CD4-positive, alpha-beta T cell treated with Interleukin-4 for 1 hour (primary cell): ENCODE measurements around the gene GOLGA6L10.
"Not testable (repeated sequence)": the region's sequence is repeated elsewhere in the genome, so short reads cannot be mapped to it uniquely, and the experiment has no call there.

Experiments
- DNase-seq, 2 donors: peaks; one replicate each; pipeline ENCODE4 v3.0.0-alpha.2; 2020 to 2022

The GOLGA6L10 gene

DNA sequence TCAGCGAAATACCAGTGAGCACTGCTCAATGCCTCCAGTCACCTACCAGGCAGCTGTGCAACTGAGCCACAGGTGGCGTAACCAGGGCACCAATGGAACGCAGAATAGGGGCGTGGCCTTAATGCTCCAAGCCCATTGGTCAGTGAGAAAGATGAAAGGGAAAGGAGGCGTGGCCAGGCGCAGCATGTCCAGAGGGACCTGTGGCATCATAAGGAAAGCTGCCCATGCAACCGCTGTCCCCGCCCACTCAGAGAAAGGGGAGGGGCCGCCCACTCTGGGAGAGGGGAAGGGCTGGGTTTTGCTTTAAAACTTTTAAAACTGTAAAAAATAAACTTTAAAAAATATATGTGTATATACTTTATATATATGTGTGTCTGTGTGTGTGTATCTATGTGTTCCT lies at the start of gene GOLGA6L10:
Gene GOLGA6L10 (minus strand): TSS at position 101 of the 400 bp plus-strand sequence. CDS start 100 bp downstream, at position 1.
- DNase-seq = not testable (repeated sequence)

GRCh38 chr15:82398785-82399184 lies 49.5 kb upstream of the GOLGA6L10 start:
- DNase-seq = no peak

GRCh38 chr15:82397817-82398216 lies 48.5 kb upstream of the GOLGA6L10 start:
- DNase-seq = no peak

DNA sequence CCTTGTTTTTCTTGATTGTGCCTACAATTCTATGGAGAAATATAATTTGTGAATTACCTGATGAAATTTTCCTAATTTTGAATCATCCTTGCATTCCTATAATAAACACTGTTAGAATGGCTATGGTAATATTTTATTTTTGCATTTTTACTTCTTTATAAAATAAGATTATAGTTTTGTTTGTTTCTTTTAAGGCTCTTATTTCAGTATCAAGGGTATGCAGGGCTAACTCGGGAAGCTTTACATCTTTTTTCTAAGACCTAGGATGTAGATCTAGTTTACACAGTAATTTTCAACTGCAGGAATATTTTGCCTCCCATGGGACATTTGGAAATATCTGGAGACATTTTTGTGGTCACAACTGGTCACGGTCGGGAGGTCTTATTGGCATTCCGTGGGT lies 46.5 kb upstream of the GOLGA6L10 start:
- not testable (repeated sequence) for DNase-seq

GRCh38 chr15:82393671-82394070 lies 44.4 kb upstream of the GOLGA6L10 start:
- no peak for DNase-seq

GRCh38 chr15:82392077-82392476 lies 42.8 kb upstream of the GOLGA6L10 start:
- DNase-seq = not testable (repeated sequence)

- DNase-seq = not testable (repeated sequence)
These were observed 40.9 kb upstream of the GOLGA6L10 start for GRCh38 chr15:82390152-82390551.

GRCh38 chr15:82387209-82387608 lies 37.9 kb upstream of the GOLGA6L10 start:
- not testable (repeated sequence) for DNase-seq

DNA sequence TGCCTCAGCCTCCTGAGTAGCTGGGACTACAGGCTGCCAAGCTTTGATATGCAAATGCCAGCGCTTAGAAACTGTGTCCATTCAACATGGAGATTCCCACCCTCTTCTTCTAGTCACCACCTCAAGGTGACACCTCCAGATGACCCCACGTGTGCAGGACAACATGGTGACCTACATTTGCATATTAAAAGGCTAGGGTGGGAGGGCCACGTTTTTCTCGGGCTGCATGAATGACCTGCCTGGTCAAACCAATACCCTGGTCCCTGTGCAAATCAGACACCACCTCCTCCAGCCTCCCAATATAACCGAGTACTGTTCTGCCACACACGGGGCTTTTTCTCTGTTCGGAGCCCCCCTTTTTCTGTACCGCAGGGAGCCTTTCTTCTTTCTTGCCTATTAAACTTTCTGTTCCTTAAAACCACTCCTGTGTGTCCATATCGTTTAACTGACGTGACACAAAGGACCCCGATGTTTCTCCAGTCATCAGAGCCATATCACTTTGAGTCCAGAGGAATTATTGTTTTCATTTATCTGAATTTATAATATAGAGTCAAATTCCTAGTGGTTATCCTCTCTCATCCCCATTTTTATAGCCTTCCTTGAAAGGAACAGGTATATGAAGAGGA lies 32.2 kb upstream of the GOLGA6L10 start:
- not testable (repeated sequence) for DNase-seq

DNA sequence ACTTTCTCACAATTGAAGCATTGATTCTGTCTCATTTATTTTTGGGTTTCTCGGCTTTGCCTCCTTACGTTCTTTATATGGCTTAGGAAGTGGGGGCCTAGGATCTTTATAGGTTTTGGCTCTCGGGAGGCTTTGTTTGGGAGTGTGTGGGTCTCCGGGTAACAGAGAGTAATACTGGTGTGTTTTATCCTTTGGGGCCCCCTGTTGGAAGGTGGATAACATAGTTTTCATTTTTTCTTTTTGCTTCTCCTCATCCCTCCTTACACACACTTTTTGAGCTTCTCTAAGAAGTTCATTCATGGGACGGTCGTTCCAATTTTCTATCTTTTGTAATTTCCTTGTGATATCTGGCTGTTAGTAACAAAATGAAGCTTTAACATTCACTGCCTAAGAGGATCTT lies 30.3 kb upstream of the GOLGA6L10 start:
- not testable (repeated sequence) for DNase-seq

DNA sequence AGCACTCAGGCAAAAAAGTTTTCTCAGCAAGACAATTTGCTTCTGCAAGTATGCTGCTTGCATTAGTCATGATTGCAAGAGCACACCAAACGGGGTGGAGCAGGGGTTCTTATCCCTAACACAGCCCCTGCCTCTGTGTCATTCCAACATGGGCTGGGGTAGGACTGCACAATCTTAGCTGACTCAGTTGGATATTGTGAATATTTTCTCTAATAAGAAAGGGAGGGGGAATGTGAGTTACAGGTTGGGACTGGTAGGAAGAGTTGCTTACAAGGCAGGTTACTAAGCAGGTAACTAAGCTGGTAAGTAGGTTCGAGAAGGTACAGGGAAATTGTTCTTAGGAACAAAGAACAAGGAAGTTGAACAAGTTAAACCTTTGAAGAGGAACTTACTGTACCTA lies 24.4 kb upstream of the GOLGA6L10 start:
- not testable (repeated sequence) for DNase-seq

DNA sequence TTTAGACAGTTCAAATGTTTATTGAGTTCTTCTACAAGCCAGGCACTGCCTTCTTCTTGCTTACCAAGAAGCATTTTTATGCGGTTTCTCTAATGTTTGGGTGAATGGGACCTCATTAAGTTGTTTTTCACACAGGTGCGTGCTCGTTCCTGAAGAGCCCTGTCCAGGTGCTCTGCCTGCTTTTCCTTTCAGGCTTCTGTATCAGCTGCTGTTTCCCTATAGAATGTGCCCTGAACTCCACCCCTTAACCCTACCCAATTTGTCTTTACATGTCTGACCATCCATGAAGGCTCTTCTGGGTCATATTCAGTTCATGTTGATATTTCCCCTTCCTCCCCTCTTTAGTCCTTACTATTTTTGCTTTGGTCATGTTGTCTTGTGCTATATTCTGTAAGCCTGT lies 22.4 kb upstream of the GOLGA6L10 start:
- no peak for DNase-seq

DNA sequence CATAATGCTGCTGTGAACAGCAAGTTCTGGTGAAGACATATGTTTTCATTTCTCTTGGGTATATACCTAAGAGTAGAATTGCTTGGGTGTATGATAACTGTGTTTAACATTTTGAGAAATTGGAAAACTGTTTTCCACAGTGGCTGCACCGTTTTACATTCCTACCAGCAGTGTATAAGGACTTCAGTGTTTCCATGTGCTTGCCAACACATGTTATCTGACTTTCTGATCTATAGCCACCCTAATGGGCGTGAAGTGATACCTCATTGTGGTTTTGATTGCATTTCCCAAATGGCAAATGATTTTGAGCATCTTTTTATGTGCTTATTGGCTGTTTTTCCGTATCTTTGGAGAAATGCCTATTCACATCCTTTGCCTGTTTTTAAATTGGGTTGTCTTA lies 18.5 kb upstream of the GOLGA6L10 start:
- not testable (repeated sequence) for DNase-seq

DNA sequence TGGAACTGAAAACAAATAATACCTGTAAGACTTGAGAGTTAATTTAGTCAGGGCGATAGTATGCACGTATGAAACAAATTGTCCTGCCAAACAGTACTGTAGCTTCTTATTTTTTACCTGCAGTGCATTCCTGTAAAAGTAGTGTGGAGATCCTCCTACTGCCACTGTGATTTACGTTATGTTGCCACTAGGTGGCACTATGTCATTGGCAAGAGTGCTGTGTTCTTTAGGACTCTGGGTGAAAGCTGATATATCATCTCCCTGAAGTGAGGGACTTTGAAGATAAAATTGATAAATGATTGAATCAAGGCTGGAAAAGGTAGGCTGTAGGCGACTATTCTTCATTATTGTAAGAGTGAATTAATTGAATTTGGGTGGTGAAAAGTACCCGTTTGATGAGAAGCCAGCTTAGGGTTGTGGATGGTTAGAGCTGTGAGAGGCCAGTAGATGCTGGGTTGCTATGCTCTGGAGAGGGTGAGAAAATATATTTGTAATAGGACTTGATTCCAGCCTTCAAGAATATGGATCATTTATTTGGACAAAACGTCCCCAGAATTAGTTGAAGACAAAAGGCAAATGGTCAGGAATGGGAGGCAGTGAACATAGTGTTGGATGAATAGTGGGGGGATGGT lies 16.5 kb upstream of the GOLGA6L10 start:
- peak; percentile 48 to 64 for DNase-seq

DNA sequence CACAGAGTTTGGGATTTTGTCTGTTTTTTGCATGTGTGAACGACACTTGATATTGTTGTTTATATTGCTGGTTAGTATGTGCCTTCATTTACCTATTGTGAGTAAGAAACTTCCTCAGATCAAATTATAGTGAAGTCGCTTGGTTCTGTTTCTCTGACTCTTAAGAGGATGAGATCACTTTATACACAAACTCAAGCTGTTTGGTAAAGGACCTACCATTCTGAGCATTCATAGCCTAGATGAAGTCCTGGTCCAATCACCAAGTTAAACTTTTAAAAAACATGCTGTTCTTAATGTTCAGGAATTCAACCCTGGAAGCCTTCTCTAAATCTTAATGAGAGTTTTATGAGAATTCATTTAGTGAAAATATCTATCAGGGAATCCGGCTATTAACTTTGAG lies 15.3 kb upstream of the GOLGA6L10 start:
- not testable (repeated sequence) for DNase-seq

DNA sequence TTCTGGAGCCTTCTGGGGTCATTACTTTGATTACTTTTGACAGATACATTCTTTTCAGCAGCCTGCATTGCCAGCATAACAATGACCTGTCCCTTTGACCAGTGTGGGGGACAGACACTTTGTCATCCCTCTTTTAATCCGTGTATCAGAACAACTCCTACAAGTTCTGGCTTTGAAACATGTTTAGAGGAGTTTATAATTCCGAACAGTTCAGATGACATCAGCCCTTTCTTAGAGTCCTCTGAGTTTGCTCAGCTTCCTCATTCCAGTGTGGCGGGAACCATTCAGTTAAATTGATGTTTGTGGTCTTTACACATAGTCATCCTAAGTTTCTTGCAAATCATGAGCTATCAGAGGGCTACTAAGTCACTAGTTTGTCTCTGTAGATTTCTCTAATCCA lies 13.5 kb upstream of the GOLGA6L10 start:
- DNase-seq = not testable (repeated sequence)

DNA sequence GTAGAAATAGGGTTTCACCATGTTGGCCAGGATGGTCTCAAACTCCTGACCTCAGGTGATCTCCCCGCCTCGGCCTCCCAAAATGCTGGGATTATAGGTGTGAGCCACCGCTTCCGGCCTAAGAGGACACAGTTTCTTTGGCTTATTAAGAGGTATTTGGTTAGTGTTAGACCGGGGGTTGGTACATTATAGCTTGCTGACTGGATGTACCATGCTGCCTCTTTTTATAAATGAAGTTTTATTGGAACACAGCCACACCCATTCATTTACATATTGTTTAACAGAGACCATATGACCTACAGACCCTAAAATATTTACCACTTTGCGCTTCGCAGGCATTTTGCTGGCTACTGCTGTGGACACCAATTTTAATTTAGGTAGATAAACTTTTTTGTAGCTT lies 11.3 kb upstream of the GOLGA6L10 start:
- not testable (repeated sequence) for DNase-seq

DNA sequence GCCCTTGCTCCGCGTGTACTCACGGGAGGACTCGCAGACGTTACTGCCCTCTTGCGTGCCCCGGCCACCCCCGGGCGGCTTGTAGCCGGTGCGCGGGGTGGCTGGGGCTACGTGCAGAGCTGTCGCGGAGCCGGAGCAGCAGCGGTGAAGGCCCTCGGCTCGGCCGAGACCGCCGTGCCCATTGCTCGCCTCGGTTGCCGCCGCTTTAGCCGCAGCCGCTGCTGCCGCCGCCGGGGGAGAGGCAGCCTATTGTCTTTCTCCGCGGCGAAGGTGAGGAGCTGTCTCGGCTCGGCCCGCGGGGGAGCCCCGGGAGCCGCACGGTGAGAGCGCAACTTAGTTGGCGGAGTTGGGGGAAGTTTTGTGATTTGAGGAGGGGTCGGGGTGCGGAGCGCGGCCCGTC lies 5.8 kb upstream of the GOLGA6L10 start:
- DNase-seq = not testable (repeated sequence)

GRCh38 chr15:82354546-82354945 lies 5.3 kb upstream of the GOLGA6L10 start:
- peak in 1 of 2 donors; percentile 36 for DNase-seq

GRCh38 chr15:82347645-82348044 lies 1.6 kb downstream of the GOLGA6L10 start:
- DNase-seq = peak in 1 of 2 donors; percentile 5

GRCh38 chr15:82345176-82345575 lies 4.1 kb downstream of the GOLGA6L10 start:
- peak in 1 of 2 donors; percentile 9 for DNase-seq

DNA sequence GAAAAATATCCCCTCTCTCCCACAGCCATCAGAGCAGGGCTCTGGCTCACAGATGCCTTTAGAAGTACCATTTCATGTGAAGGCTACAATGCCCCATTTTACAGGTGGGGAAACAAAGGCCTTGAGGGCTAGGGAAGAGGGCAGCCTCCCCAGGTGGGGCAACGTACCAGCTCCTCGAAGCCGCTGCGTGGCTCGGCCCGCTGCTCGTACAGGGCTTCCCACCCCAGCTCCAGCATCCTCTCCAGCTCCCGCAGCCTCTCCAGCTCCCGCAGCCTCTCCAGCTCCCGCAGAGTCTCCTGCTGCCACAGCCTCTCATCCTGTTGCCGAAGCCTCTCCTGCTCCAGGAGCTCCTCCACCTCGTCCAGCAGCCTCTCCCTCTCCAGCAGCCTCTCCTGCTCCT lies 4.9 kb downstream of the GOLGA6L10 start:
- DNase-seq = not testable (repeated sequence)

DNA sequence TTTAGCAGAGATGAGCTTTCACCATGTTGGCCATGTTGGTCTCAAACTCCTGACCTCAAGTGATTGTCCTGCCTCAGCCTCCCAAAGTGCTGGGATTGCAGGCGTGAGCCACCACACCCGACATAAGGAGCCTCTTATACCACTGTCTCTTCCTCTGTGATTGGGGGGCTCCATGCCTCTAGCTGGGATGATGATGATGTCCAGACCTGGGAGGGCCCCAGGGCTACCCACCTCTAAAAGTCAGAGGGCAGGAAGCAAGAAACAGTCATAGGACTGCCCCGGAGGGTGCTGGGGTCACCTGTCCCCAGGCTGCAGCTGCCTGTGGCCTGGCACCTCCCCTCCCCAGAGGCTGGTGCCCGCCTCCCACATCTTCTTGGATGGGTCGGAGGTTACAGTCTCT lies 5.4 kb downstream of the GOLGA6L10 start:
- DNase-seq = peak in 1 of 2 donors; percentile 12

GRCh38 chr15:82342632-82343374 lies 6.5 kb downstream of the GOLGA6L10 start:
- DNase-seq = peak; percentile 26 to 29
